HCT116 (cell line): ENCODE results near the gene B4GALNT3. TPM values are rescaled to one million over a fixed set of nuclear protein-coding genes. Genes with fewer than 3 reads are reported as not detected.

Experiments
- ATAC-seq: fragments of 200-7000 bp; cut with Tn5 transposase; 2 replicates; pipeline ENCODE4 v1.9.1; 2020; ENCODE audit warnings: mild to moderate bottlenecking, moderate library complexity
- BruUV-seq: library from RNA; stranded (reverse); fragments of 400-500 nt; replicated peaks from 2 replicates; lab custom pipeline; 2021; lab: Mats Ljungman, UMichigan
- CTCF ChIA-PET: fragments of 300-600 bp; sonication (Branson Sonifier 250); formaldehyde crosslinking; loops from one replicate; lab custom pipeline; 2021; ENCODE audit warnings: antibody characterized with exemption; lab: Charles Lee
- POLR2A ChIA-PET: fragments of 300-600, 350-600 bp; sonication (Branson Sonifier 250); formaldehyde crosslinking; loops from one replicate; lab custom pipeline; 2021; ENCODE audit warnings: antibody characterized with exemption; lab: Charles Lee
- RAD21 ChIA-PET, 2 experiments: fragments of 300-600 bp; sonication (Branson Sonifier 250); formaldehyde crosslinking; loops; one replicate each; lab custom pipeline; 2023; ENCODE audit warnings: low total read pairs in 2 of 2; ENCODE audit not compliant: uncharacterized antibody in 2 of 2, unreplicated experiment in 2 of 2, low non-redundant PET in 1 of 2; lab: Charles Lee
- DNase-seq: peaks from one replicate; pipeline ENCODE4 v3.0.0-alpha.2; 2010; ENCODE audit warnings: low read depth, low spot score
- H2AFZ ChIP-seq: fragments of 200-600 bp; shearing (Covaris generic), sonication (generic); 2 replicates; pipeline ENCODE4 v1.6.1; 2017; ENCODE audit warnings: low read depth, mixed run types, mixed read lengths, antibody characterized with exemption, low read length; ENCODE audit not compliant: poor library complexity, severe bottlenecking
- H3K27ac ChIP-seq: 2 replicates; pipeline ENCODE4 v1.5.1; 2012; ENCODE audit warnings: low read depth, low read length
- H3K27me3 ChIP-seq: fragments of 200-600 bp; sonication (generic); 2 replicates; pipeline ENCODE4 v1.6.1; 2016; ENCODE audit warnings: mixed run types, low read length, mixed read lengths; ENCODE audit not compliant: insufficient read depth
- H3K36me3 ChIP-seq, 2 experiments: fragments of 200-500 bp in 1 of 2; fragments of 200-600 bp in 1 of 2; sonication (Bioruptor generic) in 1 of 2; sonication (generic) in 1 of 2; 2 replicates each; pipeline versions ENCODE4 v1.5.1 to v1.6.1; 2014 to 2016; ENCODE audit warnings: low read length in 2 of 2, inconsistent platforms in 1 of 2, mixed read lengths in 1 of 2, mixed run types in 1 of 2; ENCODE audit not compliant: insufficient read depth in 2 of 2, control insufficient read depth in 1 of 2
- H3K4me1 ChIP-seq, 2 experiments: fragments of 200-600 bp in 1 of 2; sonication (generic) in 1 of 2; 2 replicates each; pipeline versions ENCODE4 v1.5.1 to v1.6.1; 2012 to 2017; ENCODE audit warnings: low read length in 2 of 2, inconsistent platforms in 1 of 2, mild to moderate bottlenecking in 1 of 2, mixed read lengths in 1 of 2, mixed run types in 1 of 2, moderate library complexity in 1 of 2; ENCODE audit not compliant: insufficient read depth in 2 of 2, control insufficient read depth in 1 of 2
- H3K4me2 ChIP-seq: fragments of 200-600 bp; sonication (generic); 2 replicates; pipeline ENCODE4 v1.6.1; 2017; ENCODE audit warnings: mixed run types, low read length, mixed read lengths
- H3K4me3 ChIP-seq, 2 experiments: fragments of 200-600 bp in 1 of 2; sonication (generic) in 1 of 2; replicated peaks in 1 of 2; 2 replicates each; pipeline ENCODE4 v1.5.1; 2011 to 2016; ENCODE audit warnings: low read length in 2 of 2, control low read depth in 1 of 2, low read depth in 1 of 2, mild to moderate bottlenecking in 1 of 2, mixed read lengths in 1 of 2, mixed run types in 1 of 2
- H3K79me2 ChIP-seq: fragments of 200-600 bp; sonication (generic); 2 replicates; pipeline ENCODE4 v1.6.1; 2017; ENCODE audit warnings: mild to moderate bottlenecking, mixed run types, low read length, moderate library complexity, mixed read lengths; ENCODE audit not compliant: insufficient read depth
- H3K9ac ChIP-seq: fragments of 200-600 bp; sonication (generic); 2 replicates; pipeline ENCODE4 v1.6.1; 2016; ENCODE audit warnings: low read length, mixed read lengths
- H3K9me2 ChIP-seq: fragments of 200-600 bp; sonication (generic), shearing (Covaris generic); 2 replicates; pipeline ENCODE4 v1.6.1; 2017; ENCODE audit warnings: mixed run types, mild to moderate bottlenecking, moderate library complexity; ENCODE audit not compliant: insufficient read depth
- H3K9me3 ChIP-seq, 2 experiments: fragments of 200-500 bp in 1 of 2; fragments of 200-600 bp in 1 of 2; sonication (Bioruptor generic) in 1 of 2; sonication (generic) in 1 of 2; 2 replicates each; pipeline ENCODE4 v1.6.1; 2014 to 2017; ENCODE audit warnings: low read length in 2 of 2, mixed read lengths in 2 of 2, inconsistent platforms in 1 of 2, low read depth in 1 of 2, mild to moderate bottlenecking in 1 of 2, mixed run types in 1 of 2, moderate library complexity in 1 of 2; ENCODE audit not compliant: control insufficient read depth in 1 of 2, insufficient read depth in 1 of 2
- H4K20me1 ChIP-seq: fragments of 200-600 bp; sonication (generic), shearing (Covaris generic); 2 replicates; pipeline ENCODE4 v1.6.1; 2017; ENCODE audit warnings: mixed run types, mild to moderate bottlenecking, moderate library complexity; ENCODE audit not compliant: insufficient read depth
- CEBPB ChIP-seq: IDR thresholded peaks from 2 replicates; pipeline ENCODE4 v1.6.1; 2012; ENCODE audit warnings: low read depth
- CTCF ChIP-seq, 3 experiments: fragments of 200-600 bp in 1 of 3; sonication (generic) in 1 of 3; IDR thresholded peaks in 2 of 3; conservative IDR thresholded peaks in 1 of 3; 2 replicates each; pipeline ENCODE4 v1.5.1; 2012 to 2017; ENCODE audit warnings: low read depth in 2 of 3, low read length in 2 of 3, antibody characterized with exemption in 1 of 3, borderline replicate concordance in 1 of 3, control low read depth in 1 of 3, mild to moderate bottlenecking in 1 of 3, mixed read lengths in 1 of 3, mixed run types in 1 of 3, moderate library complexity in 1 of 3; ENCODE audit not compliant: insufficient read depth in 1 of 3
- EGR1 ChIP-seq: IDR thresholded peaks from 2 replicates; pipeline ENCODE4 v1.6.1; 2012; ENCODE audit warnings: low read depth
- EZH2 ChIP-seq: fragments of 200-600 bp; sonication (generic); IDR thresholded peaks from 2 replicates; pipeline ENCODE4 v1.6.1; 2017; ENCODE audit warnings: antibody characterized with exemption, mixed run types
- FOSL1 ChIP-seq: IDR thresholded peaks from 2 replicates; pipeline ENCODE4 v1.6.1; 2012; ENCODE audit warnings: low read depth
- JUND ChIP-seq: IDR thresholded peaks from 2 replicates; pipeline ENCODE4 v1.6.1; 2012
- POLR2AphosphoS5 ChIP-seq: IDR thresholded peaks from 2 replicates; pipeline ENCODE4 v1.6.1; 2011; ENCODE audit warnings: mild to moderate bottlenecking, low read depth, low read length, moderate library complexity
- SP1 ChIP-seq: IDR thresholded peaks from 2 replicates; pipeline ENCODE4 v1.6.1; 2012; ENCODE audit warnings: low read depth
- SRF ChIP-seq: IDR thresholded peaks from 2 replicates; pipeline ENCODE4 v1.6.1; 2012; ENCODE audit warnings: low read depth
- TCF7L2 ChIP-seq: IDR thresholded peaks from 2 replicates; pipeline ENCODE4 v1.7.0; 2011; ENCODE audit warnings: borderline replicate concordance, inconsistent platforms; ENCODE audit not compliant: insufficient read depth, insufficient read length; ENCODE audit errors: extremely low read depth
- YY1 ChIP-seq: IDR thresholded peaks from 2 replicates; pipeline ENCODE4 v1.6.1; 2011; ENCODE audit warnings: low read length, low read depth, moderate library complexity, mild to moderate bottlenecking; ENCODE audit not compliant: insufficient replicate concordance; ENCODE audit errors: extremely low read depth
- ZFX ChIP-seq: fragments of 450-650 bp; IDR thresholded peaks from 2 replicates; pipeline ENCODE4 v1.6.1; 2017
- intact Hi-C: fragments of 100-400 bp; cut with micrococcal nuclease; formaldehyde crosslinking; loops from 2 replicates; pipeline ENCODE4 v1.10.0; 2022
- total RNA-seq: library from RNA; stranded (reverse); gene quantifications from one replicate; pipeline ENCODE4 v1.2.1, GENCODE V29; 2021; ENCODE audit not compliant: unreplicated experiment
- TF ChIP-seq, protein P1 (sequence below): IDR thresholded peaks from 2 replicates; pipeline ENCODE4 v1.6.1; 2011; ENCODE audit warnings: mild to moderate bottlenecking, low read length, moderate library complexity; ENCODE audit not compliant: insufficient replicate concordance; ENCODE audit errors: extremely low read depth

B4GALNT3 gene
- total RNA-seq, 1 experiment from 2014 or later = 18.2 TPM

- ChIA-PET RAD21 (no interaction called here), CTCF (no interaction called here), POLR2A (no interaction called here)
- Histone ChIP-seq H2AFZ (no peak overlapping the region), H3K36me3 (no peaks in the 10 kb centered on the region), H3K4me1 (no peaks in the 10 kb centered on the region), H3K79me2 (no peaks in the 10 kb centered on the region), H4K20me1 (no peaks in the 10 kb centered on the region), H3K9ac (no peak overlapping the region), H3K27ac (no peak overlapping the region), H3K4me3 (no peak overlapping the region), H3K27me3 (no peaks in the 10 kb centered on the region), H3K9me3 (no peaks in the 10 kb centered on the region), H3K9me2 (no peaks in the 10 kb centered on the region), H3K4me2 (no peak overlapping the region)
- DNase-seq = no peak
- no TSS peak for BruUV-seq
- intact Hi-C loops = no loop called here
- no peak for ATAC-seq
- TF ChIP-seq EZH2 (no peak), SP1 (no peak), TCF7L2 (no peak), CTCF (IDR thresholded peaks at IDR 0.05 in 2 of 3, conservative IDR thresholded peaks at IDR 0.05 in 1 of 3; ENCODE audit: borderline replicate concordance in 1 of 3, insufficient read depth in 1 of 3, low read depth in 2 of 3, low read length in 2 of 3) (no peak), JUND (no peak), EGR1 (no peak), FOSL1 (no peak), ZFX (no peak), POLR2AphosphoS5 (no peak), YY1 (no peak), CEBPB (no peak), SRF (no peak)
- TF ChIP-seq, protein P1, sequence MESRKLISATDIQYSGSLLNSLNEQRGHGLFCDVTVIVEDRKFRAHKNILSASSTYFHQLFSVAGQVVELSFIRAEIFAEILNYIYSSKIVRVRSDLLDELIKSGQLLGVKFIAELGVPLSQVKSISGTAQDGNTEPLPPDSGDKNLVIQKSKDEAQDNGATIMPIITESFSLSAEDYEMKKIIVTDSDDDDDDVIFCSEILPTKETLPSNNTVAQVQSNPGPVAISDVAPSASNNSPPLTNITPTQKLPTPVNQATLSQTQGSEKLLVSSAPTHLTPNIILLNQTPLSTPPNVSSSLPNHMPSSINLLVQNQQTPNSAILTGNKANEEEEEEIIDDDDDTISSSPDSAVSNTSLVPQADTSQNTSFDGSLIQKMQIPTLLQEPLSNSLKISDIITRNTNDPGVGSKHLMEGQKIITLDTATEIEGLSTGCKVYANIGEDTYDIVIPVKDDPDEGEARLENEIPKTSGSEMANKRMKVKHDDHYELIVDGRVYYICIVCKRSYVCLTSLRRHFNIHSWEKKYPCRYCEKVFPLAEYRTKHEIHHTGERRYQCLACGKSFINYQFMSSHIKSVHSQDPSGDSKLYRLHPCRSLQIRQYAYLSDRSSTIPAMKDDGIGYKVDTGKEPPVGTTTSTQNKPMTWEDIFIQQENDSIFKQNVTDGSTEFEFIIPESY = no peak
Measured at GRCh38 chr12:588024-588322, 128.2 kb downstream of the B4GALNT3 start.
